ENCODE data around the gene LSM10.

Gene LSM10

DNA sequence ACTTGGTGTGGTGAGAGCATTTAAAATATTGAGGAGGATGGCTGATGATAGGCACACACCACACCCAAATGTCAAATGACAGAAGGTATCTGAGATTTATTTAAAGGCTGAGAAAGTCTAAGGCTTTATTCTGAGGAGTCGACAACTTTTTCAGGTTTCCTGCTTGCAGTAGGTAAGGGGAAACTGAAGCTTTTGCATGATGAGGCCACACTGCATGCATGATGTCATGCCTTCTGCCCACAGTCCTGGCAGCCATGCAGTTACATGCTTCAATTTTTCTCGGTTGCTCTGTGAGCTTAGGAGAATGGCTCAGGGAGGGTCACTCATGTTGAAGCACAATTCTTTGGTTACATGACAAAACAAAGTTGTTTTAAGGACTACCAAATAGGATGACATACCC is 45.6 kb upstream of the LSM10 start:
- TF ChIP-seq FOXP2 (optimal IDR thresholded peaks at IDR 0.05; ENCODE audit: borderline replicate concordance, extremely low read depth, extremely low read length, insufficient read depth) (no peak), POLR2AphosphoS5 (IDR thresholded peaks at IDR 0.05; ENCODE audit: low read depth, low read length) (no peak), SIN3A (IDR thresholded peaks at IDR 0.05; ENCODE audit: borderline replicate concordance, insufficient read depth, low read length) (no peak), TAF1 (IDR thresholded peaks at IDR 0.05; ENCODE audit: borderline replicate concordance, insufficient read depth, low read length) (no peak), REST (IDR thresholded peaks at IDR 0.05; ENCODE audit: insufficient read depth in 1 of 2, low read depth in 2 of 2, low read length in 2 of 2) (no peak)

- TF ChIP-seq POLR2AphosphoS5 (IDR thresholded peaks at IDR 0.05; ENCODE audit: low read depth, low read length) (no peak), SIN3A (IDR thresholded peaks at IDR 0.05; ENCODE audit: borderline replicate concordance, insufficient read depth, low read length) (no peak), TAF1 (IDR thresholded peaks at IDR 0.05; ENCODE audit: borderline replicate concordance, insufficient read depth, low read length) (no peak), FOXP2 (optimal IDR thresholded peaks at IDR 0.05; ENCODE audit: borderline replicate concordance, extremely low read depth, extremely low read length, insufficient read depth) (no peak), REST (IDR thresholded peaks at IDR 0.05; ENCODE audit: insufficient read depth in 1 of 2, low read depth in 2 of 2, low read length in 2 of 2) (no peak)
Measured at GRCh38 chr1:36442337-36442736, 44.6 kb upstream of the LSM10 start.

- no peak for TF ChIP-seq REST (IDR thresholded peaks at IDR 0.05; ENCODE audit: insufficient read depth in 1 of 2, low read depth in 2 of 2, low read length in 2 of 2)
- TF ChIP-seq POLR2AphosphoS5 (IDR thresholded peaks at IDR 0.05; ENCODE audit: low read depth, low read length) = no peak
- TF ChIP-seq SIN3A (IDR thresholded peaks at IDR 0.05; ENCODE audit: borderline replicate concordance, insufficient read depth, low read length) = no peak
- TF ChIP-seq FOXP2 (optimal IDR thresholded peaks at IDR 0.05; ENCODE audit: borderline replicate concordance, extremely low read depth, extremely low read length, insufficient read depth) = no peak
Measured at GRCh38 chr1:36440646-36441045, 42.9 kb upstream of the LSM10 start.

GRCh38 chr1:36440044-36440443 is 42.3 kb upstream of the LSM10 start:
- TF ChIP-seq FOXP2 (optimal IDR thresholded peaks at IDR 0.05; ENCODE audit: borderline replicate concordance, extremely low read depth, extremely low read length, insufficient read depth) = no peak
- no peak for TF ChIP-seq REST (IDR thresholded peaks at IDR 0.05; ENCODE audit: insufficient read depth in 1 of 2, low read depth in 2 of 2, low read length in 2 of 2)
- TF ChIP-seq POLR2AphosphoS5 (IDR thresholded peaks at IDR 0.05; ENCODE audit: low read depth, low read length) = no peak
- TF ChIP-seq SIN3A (IDR thresholded peaks at IDR 0.05; ENCODE audit: borderline replicate concordance, insufficient read depth, low read length) = no peak
- TF ChIP-seq TAF1 (IDR thresholded peaks at IDR 0.05; ENCODE audit: borderline replicate concordance, insufficient read depth, low read length) = no peak

GRCh38 chr1:36438715-36439114 is 41.0 kb upstream of the LSM10 start:
- no peak for TF ChIP-seq FOXP2 (optimal IDR thresholded peaks at IDR 0.05; ENCODE audit: borderline replicate concordance, extremely low read depth, extremely low read length, insufficient read depth)
- TF ChIP-seq POLR2AphosphoS5 (IDR thresholded peaks at IDR 0.05; ENCODE audit: low read depth, low read length) = no peak
- TF ChIP-seq SIN3A (IDR thresholded peaks at IDR 0.05; ENCODE audit: borderline replicate concordance, insufficient read depth, low read length) = no peak
- no peak for TF ChIP-seq REST (IDR thresholded peaks at IDR 0.05; ENCODE audit: insufficient read depth in 1 of 2, low read depth in 2 of 2, low read length in 2 of 2)
- TF ChIP-seq TAF1 (IDR thresholded peaks at IDR 0.05; ENCODE audit: borderline replicate concordance, insufficient read depth, low read length) = no peak

Data from PFSK-1 (cell line).